ENCODE data around the gene CEP55.

DNA sequence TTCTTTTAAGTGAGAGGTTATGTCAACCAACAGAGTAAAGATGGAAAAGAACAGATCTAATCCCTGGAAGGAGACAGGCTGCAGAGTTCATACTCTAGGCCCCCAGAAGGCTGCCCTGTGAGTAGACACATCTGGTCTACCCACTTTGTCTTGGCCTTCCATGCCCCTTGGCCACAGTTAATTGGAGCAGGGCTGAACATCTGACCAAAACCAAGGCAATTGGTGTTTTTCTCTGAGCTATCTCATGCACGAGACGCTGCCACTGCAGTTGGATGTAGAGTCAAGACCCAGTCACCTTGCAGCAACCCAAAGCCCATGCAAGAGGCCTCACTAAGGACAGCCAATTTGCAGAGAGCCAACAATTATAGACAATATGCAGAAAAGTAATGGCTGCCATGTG is 23.3 kb upstream of the CEP55 start:
- TF ChIP-seq EZH2 (IDR thresholded peaks at IDR 0.05; ENCODE audit: insufficient read depth, poor library complexity, severe bottlenecking) (no peak), EZH2phosphoT487 (IDR thresholded peaks at IDR 0.05; ENCODE audit: insufficient read depth, low read depth) (no peak)
